ENCODE results near the gene DDAH2.

DDAH2 gene

GRCh38 chr6:31730631-31731086, 1.6 kb upstream of the DDAH2 start:
- no peak for DNase-seq (ENCODE audit: low spot score)

DNA sequence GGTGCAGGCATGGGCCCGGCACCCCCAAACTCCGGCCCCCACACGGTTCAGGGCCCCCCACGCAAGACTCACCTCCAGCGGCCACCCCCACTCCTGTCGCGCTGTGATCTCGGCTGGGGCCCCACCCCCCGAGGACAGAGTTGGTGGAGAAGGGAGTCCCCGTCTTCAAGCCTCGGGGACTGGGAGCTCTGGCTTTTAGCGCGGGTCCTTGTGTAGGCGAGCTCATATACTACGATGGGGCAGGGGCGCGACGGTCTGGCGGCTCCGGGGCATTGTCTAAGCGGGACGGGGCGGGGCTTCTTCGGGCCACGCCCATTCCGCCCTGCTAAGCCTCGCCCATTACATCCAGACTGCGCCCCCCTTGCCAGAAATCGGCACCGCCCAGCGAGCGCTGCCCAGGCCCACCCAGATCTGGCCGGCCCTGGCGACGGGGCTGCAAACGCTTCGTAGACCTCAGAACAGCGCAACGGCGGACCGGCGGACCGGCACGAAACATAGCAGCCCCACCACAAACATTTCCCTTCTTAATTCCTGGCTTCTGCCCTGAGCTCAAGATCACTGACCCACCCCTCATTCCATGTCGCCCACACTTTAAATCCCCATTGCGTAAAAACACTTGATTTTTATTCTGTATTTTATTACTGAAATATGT, 1.0 kb upstream of the DDAH2 start:
- peak; percentile 69 for DNase-seq (ENCODE audit: low spot score)

DNA sequence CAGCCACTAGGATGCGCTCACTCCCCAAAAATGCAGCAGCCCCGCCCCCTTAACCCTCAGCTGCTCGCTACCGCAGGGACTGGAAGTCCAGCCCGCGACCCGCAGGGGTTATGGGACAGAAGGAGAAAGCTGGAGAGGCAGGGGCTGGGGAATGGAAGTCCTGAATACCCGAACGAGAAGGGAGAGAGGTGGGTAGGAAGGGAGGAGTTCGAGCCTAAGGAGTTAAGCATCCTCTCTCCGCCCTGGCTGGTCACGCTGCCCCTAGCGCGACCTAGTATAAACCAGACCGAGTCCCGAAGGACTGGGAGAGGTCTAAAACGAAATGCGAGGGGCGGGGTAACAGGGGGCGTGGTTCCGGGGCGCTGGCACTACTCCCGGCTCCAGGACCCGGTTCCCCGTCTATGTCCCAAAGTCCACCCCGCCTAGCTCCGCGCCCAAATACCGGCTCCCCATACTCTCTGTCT, 448 bp upstream of the DDAH2 start:
- peak; percentile 82 for DNase-seq (ENCODE audit: low spot score)

GRCh38 chr6:31727717-31728671, 1.1 kb downstream of the DDAH2 start:
- no peak for DNase-seq (ENCODE audit: low spot score)

DNA sequence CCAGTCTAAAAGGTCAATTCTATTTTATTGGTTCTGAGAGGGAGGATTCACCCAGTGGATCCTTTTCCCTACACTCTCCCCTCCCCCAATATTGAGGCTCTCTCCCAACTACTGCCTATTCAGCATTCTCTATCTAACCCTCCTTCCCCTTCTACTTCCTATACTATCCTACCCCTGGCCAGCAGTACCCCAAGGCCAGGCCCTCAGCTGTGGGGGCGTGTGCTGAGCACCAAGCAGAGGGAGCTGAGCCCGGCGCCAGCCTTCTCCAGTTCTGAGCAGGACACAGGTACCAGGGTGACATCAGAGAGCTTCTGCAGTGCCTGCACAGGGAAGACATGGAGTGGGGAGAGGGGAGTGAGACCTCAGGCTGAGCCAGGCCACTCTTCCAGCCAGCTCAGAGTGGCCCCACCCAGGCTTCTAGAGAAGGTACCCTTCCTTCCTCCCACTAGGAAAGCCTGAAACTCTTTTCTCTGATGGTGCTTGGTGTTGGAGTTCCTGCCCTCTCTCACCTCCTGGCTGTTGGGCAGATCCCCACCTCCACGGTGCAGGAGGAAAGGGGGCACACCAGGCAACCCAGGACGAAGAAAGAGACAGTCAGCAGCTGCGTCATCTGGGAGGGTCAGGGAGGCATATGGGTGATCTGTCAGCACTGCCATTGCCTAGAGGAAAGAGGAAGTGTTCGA, 1.9 kb downstream of the DDAH2 start:
- DNase-seq (ENCODE audit: low spot score), result no peak

GRCh38 chr6:31725502-31726350, 3.4 kb downstream of the DDAH2 start:
- no peak for DNase-seq (ENCODE audit: low spot score)

DNA sequence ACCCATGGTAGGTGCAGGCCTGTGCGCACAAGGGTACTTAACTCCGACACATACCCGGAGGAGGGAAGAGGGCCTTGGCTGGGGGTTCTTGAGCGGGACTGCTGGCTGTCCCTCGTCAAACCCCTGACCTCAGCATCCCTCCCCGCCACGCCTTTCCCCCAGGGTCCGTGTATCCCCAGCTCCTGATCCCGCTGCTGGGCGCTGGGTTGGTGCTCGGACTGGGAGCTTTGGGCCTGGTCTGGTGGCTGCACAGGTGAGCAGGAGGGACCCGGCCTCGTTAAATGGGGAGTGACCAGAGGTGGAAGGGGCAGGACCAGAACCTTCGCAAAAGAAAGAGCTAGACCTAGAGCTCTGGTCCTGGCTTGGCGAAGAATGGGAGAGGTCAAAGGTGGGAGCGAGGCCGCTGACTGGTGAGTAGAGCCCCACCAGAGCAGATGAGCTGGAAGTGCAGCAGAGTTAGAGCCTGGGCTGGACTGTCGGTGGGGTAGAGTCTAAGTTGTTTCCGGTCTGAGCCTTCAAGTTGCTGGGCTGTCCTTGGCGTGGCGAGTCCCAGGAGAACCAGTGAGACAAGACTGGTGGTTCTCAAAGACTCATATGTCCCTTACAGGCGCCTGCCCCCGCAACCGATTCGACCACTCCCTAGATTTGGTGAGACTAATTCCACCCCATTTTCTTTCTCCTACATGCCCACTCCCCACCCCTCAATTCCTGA, 5.0 kb downstream of the DDAH2 start:
- no peak for DNase-seq (ENCODE audit: low spot score)

- no peak for DNase-seq (ENCODE audit: low spot score)
Measured at GRCh38 chr6:31723245-31723979, 5.7 kb downstream of the DDAH2 start, which contains the start of gene MPIG6B. Gene MPIG6B (plus strand): TSS chr6:31723373. CDS start chr6:31723384, 11 bp downstream.

DNA sequence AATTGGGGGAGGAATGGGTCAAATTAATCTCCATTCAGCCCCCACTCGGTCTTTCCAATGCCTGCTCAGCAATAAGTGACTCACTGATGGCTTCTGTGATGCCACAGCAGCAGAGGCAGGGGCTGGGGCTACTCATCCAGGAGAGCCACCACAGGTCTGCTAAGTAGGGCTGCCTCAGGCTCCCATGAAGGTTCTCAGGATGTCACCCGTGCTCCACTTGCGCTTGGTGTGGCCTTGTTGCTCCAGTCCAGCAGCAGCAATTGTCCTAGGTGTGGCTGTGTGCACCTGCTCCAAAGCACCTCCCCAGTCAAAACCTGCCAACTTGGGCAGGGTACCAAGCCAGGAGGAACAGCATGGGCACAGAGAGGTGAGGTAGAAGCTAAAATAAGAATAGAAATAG, 6.9 kb downstream of the DDAH2 start:
- DNase-seq (ENCODE audit: low spot score), result no peak

DNA sequence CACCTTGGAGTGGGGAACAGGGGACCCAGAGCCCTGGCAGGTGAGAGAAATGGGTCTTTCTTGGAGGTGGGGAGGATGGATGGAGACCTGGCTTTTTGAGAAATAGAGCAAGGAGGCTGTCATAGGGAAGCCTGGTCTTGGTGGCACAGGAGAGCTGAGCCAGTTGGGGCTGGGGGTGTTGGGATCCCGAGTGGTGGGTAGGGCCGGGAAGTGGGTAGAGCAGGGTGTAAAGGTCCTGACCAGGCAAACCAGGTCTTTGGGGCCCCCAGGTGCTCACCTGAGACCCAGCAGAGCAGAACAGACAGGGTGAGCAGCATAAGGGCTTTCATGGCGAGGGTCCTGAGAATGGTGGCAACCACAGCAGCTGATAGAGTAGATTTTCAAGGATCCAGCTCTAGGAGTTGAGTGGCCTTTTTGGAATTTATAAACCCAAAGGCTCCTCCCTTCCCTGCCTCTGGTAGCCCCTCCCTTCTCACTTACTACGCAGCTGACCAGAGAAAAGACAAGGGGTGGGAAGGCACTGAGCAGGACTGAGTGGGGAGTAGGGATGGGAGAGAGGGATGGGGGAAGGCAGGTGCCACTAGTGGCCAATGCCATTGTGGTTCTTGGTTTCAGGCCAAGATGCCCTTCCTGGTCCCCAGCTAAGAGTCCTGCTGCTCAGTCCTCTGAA, 7.6 kb downstream of the DDAH2 start, which contains the start of gene LY6G6C:
Gene LY6G6C, minus strand, starts transcription at position 396 of the 670 bp plus-strand sequence. Its CDS starts 67 bp downstream, at position 329.
- DNase-seq (ENCODE audit: low spot score), result no peak

DNA sequence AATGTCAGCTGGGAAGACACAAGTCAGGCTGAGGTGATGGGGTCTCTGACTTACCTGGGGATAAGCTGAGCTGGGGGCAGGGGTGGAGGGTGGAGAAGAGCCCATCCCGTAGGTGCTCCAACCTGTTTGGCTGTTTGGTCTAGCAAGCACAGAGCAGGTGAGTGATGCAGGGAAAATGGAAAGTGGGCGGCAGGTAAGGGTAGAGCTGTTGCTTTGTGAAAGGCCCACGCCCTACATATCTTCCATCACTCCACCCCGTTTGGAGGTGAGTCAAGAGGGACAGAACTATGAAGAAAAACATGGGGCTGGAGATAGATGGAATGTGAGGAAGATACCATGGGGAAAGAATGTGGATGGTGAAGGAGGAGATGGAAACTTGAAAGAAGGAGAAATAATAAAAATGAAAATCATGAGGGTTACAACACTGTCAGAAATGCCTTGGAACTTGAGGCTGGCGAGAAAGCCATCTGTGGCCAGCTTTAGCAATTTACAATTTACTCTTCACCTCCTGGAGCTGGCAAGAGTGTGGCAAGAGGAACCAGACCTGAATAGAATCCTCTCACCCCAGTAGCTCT, 8.8 kb downstream of the DDAH2 start:
- DNase-seq (ENCODE audit: low spot score), result no peak

- no peak for DNase-seq (ENCODE audit: low spot score)
Measured at GRCh38 chr6:31719001-31719400, 10.1 kb downstream of the DDAH2 start.

DNA sequence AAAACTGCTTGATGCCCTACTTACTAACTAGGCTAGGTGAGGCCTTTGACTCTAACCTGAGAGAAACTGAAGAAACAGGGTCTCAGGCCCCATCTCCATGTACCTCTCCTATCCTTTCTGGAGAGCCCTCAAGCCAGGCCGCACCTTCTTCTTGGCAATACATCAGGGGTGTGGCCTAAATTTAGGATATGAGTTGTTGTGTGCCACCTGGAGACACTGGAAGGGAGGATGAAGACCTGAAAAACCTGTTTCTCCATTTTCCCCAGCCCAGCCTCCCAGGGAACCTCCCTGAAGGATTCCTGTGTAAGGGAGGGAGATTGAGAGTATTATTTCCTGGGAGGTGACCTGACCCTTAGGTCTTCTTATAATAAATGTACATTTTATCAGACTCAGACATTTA, 10.8 kb downstream of the DDAH2 start:
- DNase-seq (ENCODE audit: low spot score), result no peak

GRCh38 chr6:31717499-31718222, 11.4 kb downstream of the DDAH2 start:
- no peak for DNase-seq (ENCODE audit: low spot score)

DNA sequence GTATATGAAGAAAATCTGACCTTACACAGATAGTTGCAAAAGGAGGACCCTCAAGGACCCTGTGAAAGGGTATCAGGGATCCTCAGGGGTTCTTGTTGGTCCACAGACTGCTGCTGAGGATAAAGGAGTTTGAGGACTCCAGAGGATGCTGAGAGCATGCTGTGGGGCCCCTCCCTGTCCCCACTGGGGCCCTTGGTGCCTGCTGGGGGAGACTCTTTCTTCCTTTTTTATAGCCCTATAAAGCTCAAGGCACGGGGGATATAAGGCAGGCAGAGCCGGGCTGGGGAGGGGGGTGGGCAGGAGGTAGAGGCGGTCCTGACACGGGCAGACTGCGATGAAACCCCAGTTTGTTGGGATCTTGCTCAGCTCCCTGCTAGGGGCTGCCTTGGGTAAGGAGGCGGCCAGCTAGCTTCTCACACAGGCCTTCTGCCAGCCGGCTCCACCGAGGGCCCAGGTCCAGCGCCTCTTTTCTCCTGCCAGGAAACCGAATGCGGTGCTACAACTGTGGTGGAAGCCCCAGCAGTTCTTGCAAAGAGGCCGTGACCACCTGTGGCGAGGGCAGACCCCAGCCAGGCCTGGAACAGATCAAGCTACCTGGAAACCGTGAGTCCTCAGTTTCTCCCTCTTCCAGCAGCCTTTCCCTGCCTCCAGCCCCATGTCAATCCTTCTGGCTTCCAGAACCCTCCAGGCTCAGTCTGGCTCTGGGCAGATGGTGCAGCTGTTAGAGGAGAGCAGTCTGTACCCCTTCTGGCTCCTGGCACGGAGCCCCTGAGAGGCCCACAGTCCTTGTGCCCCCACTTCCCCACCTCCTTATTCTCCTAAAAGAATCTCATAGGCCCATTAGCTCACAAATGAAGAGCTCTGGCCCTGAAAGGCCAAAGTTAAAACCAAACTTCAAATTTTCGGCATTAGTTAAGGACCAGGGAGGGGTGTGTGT, 13.8 kb downstream of the DDAH2 start, which contains the start of gene LY6G6D:
Gene LY6G6D, plus strand, starts transcription at position 327 of the 937 bp plus-strand sequence. Its CDS starts 8 bp downstream, at position 335.
- no peak for DNase-seq (ENCODE audit: low spot score)

DNA sequence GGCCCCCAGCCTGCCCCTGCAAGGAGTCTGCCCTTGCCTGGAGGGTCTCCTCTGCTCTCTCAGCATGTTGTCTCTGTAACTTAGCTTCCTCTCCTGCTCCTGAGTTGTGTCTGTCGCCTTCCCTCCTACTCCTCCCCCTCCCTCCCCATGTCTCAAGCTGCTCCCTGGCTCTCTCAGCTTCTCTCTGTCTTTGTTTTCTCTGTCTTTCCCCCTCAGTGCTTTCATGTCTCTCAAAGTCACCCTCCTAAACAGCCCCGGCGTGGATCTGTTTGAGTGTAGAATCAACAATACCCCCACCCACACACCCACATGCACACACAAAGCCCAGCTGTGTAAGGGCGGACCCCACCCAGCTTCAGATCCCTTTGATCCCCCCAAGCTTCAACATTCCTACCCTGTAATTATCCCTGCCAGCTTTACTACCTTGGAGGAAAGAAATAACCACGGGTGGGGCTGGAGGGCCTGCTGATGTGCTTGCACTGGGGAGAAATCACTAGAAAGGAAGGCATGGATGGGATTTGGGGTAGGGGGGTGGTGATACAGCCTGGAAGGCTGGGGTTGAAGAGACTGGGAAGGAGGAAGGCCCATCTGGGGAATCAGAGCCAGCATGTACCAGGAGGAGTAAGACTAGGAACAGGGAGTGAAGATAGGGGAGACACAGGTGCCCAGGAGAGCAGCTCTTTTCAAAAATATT, 15.0 kb downstream of the DDAH2 start:
- DNase-seq (ENCODE audit: low spot score), result no peak

Data from hematopoietic multipotent progenitor cell treated with erythropoietin and hydrocortisone succinate and interleukin-3 and kit ligand, for 15 days (in vitro differentiated cells).